ENCODE data around the gene ZBTB44.
"Not testable (repeated sequence)": the region's sequence is repeated elsewhere in the genome, so short reads cannot be mapped to it uniquely, and the experiment has no call there.

ZBTB44 gene

GRCh38 chr11:130194241-130195023 is 120.3 kb downstream of the ZBTB44 start:
- no peak for DNase-seq

GRCh38 chr11:130193551-130193950 is 121.2 kb downstream of the ZBTB44 start:
- DNase-seq, result not testable (repeated sequence)

- no peak for DNase-seq
Observed at GRCh38 chr11:130192845-130193267, 121.9 kb downstream of the ZBTB44 start.

- DNase-seq, result no peak
Observed at GRCh38 chr11:130191896-130192295, 122.8 kb downstream of the ZBTB44 start.

- DNase-seq, result no peak
Observed at GRCh38 chr11:130190371-130190881, 124.3 kb downstream of the ZBTB44 start.

GRCh38 chr11:130189492-130190210 is 125.1 kb downstream of the ZBTB44 start:
- no peak for DNase-seq

GRCh38 chr11:130188585-130189347 is 126.0 kb downstream of the ZBTB44 start:
- no peak for DNase-seq

- DNase-seq, result no peak
Observed at GRCh38 chr11:130188047-130188446, 126.7 kb downstream of the ZBTB44 start.

- no peak for DNase-seq
Observed at GRCh38 chr11:130187096-130187495, 127.6 kb downstream of the ZBTB44 start.

GRCh38 chr11:130183878-130184610 is 130.7 kb downstream of the ZBTB44 start:
- DNase-seq, result no peak

- peak in 1 of 2 donors; percentile 26 for DNase-seq
Observed at GRCh38 chr11:130181295-130182272, 133.1 kb downstream of the ZBTB44 start.

GRCh38 chr11:130180896-130181294 is 133.8 kb downstream of the ZBTB44 start:
- DNase-seq, result no peak

- no peak for DNase-seq
Observed at GRCh38 chr11:130180491-130180890, 134.2 kb downstream of the ZBTB44 start.

GRCh38 chr11:130179396-130180306 is 135.1 kb downstream of the ZBTB44 start:
- no peak for DNase-seq

GRCh38 chr11:130178441-130179339 is 136.0 kb downstream of the ZBTB44 start:
- DNase-seq, result no peak

GRCh38 chr11:130177782-130178181 is 136.9 kb downstream of the ZBTB44 start:
- no peak for DNase-seq

Data from CD4-positive, alpha-beta T cell treated with Interferon alpha-2 for 1 hour (primary cell).